HG03039 (cell line): ENCODE results near the gene SCD.
"Not testable (repeated sequence)": the region's sequence is repeated elsewhere in the genome, so short reads cannot be mapped to it uniquely, and the experiment has no call there.

ENCODE experiments used
- ATAC-seq: cut with Tn5 transposase; IDR thresholded peaks from one replicate; pipeline ENCODE4 v1.9.1; 2021; ENCODE audit warnings: mild to moderate bottlenecking, moderate library complexity; ENCODE audit not compliant: unreplicated experiment

SCD gene

GRCh38 chr10:100359529-100360150 is 12.6 kb downstream of the SCD start:
- no peak for ATAC-seq

- no peak for ATAC-seq
Measured at GRCh38 chr10:100360234-100360633, 13.2 kb downstream of the SCD start.

GRCh38 chr10:100362570-100363496 is 15.8 kb downstream of the SCD start:
- no peak for ATAC-seq

- no peak for ATAC-seq
Measured at GRCh38 chr10:100364175-100364574, 17.1 kb downstream of the SCD start.

GRCh38 chr10:100364735-100365391 is 17.8 kb downstream of the SCD start:
- no peak for ATAC-seq

- no peak for ATAC-seq
Measured at GRCh38 chr10:100368721-100369120, 21.7 kb downstream of the SCD start.

GRCh38 chr10:100370714-100371481 is 23.9 kb downstream of the SCD start:
- no peak for ATAC-seq

GRCh38 chr10:100371482-100372027 is 24.5 kb downstream of the SCD start:
- ATAC-seq, result no peak

GRCh38 chr10:100372415-100373297 is 25.6 kb downstream of the SCD start:
- no peak for ATAC-seq

- ATAC-seq, result peak; percentile 90
Measured at GRCh38 chr10:100373298-100374199, 26.5 kb downstream of the SCD start.

GRCh38 chr10:100374200-100374655 is 27.2 kb downstream of the SCD start:
- no peak for ATAC-seq

GRCh38 chr10:100374677-100375353 is 27.8 kb downstream of the SCD start:
- ATAC-seq, result not testable (repeated sequence)

GRCh38 chr10:100376656-100377055 is 29.6 kb downstream of the SCD start:
- not testable (repeated sequence) for ATAC-seq

GRCh38 chr10:100377830-100378229 is 30.8 kb downstream of the SCD start:
- ATAC-seq, result no peak

GRCh38 chr10:100380400-100380799 is 33.4 kb downstream of the SCD start:
- no peak for ATAC-seq

GRCh38 chr10:100382553-100382952 is 35.5 kb downstream of the SCD start:
- no peak for ATAC-seq

- ATAC-seq, result no peak
Measured at GRCh38 chr10:100383251-100383650, 36.2 kb downstream of the SCD start.
